HG02870 (cell line): ENCODE data around the gene DNM3.

Experiments used
- ATAC-seq: cut with Tn5 transposase; IDR thresholded peaks from one replicate; pipeline ENCODE4 v1.9.1; 2021; ENCODE audit warnings: mild to moderate bottlenecking, moderate library complexity; ENCODE audit not compliant: unreplicated experiment

DNM3 gene

DNA sequence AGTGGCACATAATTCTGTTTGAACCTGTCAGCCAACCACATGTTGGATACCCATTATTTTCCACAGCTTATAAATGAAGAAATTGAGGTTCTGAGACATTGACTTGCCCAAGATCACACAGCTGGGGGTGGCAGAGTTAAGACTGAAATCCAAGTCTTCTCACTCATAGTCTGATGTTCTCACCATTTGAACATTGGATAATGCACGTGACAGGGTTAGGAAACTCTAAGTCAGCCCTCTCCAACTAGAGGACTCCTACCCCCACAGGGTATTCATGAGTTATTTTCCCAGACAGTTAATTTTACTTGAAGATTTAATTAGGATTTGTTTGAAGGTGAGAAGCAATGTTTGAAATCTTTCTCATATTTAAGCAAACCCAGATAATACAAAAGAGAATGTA is 541.1 kb downstream of the DNM3 start:
- no peak for ATAC-seq

DNA sequence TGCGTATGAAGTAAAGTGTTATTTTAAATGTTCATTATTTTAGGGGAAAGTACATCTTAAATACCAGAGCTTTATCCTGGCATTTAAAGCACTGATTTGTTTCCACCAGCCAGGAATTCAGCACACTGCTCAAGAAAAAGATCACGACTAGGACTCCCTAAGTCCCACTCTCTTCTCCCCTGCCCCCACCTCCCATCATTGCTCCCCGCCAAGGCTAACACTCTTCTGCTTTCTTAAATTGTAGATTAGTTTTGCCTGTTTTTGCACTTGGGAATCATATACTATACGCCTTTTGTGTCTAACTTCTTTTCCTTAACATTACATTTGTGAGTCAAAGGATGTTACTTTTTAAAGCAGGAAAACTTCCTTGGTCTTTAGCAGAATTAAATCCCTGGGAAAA is 541.7 kb downstream of the DNM3 start:
- ATAC-seq: no peak

DNA sequence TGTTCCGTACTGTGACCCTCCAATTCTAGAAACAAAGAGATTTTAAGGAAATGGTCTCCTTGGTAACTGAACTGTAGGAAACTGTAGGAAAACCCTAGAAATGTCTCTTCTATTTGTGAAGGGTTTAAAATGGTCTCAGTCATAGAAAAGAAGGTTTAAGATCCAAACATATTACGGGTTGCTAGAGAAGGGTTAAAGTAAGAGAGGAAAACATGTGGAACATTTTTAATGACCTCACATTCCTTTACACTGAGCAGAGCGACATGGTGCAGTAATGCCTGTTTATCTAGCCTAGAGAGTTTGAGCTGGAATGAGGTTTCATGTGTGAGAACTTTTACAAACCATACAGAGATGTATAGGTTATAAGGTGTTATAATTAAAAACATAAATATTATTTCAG is 542.2 kb downstream of the DNM3 start:
- no peak for ATAC-seq

DNA sequence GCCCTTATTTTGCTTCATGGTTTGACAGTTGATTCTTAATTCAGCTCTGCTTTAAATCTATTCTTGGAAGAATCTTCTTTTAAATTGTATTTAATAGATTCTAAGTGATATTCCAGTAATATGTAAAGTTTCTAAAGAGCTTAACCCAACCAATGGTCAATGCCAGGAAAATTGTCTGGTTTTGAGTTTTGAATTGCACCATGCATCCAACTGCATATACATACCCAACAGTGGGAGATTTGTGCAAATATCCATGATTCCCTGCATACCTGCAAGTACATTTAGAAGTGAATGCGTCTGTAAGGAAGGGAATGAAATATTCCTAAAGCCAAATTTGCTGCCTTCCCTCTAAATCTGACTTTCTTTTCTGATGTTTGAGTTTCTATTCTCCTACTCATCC is 543.4 kb downstream of the DNM3 start:
- no peak for ATAC-seq

DNA sequence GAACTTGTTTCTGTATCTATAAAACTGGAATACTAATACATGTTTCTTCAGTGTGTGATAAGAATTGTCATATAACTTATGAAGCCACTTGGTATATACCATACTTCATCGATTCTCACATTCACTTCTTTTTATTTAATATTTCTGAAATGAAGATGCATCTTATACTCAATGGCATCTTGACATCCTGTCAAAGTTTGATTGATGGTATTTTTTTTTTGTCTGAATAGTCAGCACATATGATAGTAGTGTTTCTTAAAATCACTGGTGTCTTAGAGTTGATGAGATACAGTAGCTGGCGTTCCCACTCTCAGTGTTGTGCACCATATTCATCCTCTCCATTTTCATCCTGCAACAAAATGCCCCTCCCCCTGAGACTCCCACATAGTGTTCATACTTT is 544.7 kb downstream of the DNM3 start:
- ATAC-seq: no peak

DNA sequence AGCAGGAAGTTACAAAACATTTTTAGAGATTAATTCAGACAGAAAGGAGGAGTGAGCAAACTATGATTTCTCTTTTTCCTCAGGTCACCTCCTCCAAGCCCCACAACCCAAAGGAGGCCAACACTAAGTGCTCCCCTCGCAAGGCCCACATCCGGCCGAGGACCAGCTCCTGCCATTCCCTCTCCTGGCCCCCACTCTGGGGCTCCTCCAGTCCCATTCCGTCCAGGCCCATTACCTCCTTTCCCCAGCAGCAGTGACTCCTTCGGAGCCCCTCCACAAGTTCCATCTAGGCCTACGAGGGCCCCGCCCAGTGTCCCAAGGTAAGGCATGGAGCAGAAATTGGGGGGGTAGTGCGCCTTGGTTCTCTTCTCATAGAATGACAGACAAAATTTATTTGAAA is 547.2 kb downstream of the DNM3 start:
- ATAC-seq: no peak

DNA sequence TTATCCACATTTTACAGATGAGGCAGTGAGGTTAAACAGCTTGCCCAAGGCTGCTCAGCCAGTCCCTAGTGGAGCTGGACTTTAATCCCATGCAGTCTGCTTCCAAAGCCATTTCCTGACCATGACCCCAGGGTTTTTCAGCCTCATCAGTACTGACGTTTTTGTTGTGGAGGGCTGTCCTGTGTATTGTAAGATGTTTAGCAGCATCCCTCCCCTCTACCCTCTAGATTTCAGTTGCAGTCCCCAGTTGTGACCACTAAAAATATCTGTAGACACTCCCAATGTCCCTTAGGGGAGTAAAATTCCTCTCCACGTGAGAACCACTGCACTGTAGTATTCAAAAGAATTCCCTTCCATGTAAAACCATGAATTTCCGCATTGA is 549.0 kb downstream of the DNM3 start:
- ATAC-seq: no peak

DNA sequence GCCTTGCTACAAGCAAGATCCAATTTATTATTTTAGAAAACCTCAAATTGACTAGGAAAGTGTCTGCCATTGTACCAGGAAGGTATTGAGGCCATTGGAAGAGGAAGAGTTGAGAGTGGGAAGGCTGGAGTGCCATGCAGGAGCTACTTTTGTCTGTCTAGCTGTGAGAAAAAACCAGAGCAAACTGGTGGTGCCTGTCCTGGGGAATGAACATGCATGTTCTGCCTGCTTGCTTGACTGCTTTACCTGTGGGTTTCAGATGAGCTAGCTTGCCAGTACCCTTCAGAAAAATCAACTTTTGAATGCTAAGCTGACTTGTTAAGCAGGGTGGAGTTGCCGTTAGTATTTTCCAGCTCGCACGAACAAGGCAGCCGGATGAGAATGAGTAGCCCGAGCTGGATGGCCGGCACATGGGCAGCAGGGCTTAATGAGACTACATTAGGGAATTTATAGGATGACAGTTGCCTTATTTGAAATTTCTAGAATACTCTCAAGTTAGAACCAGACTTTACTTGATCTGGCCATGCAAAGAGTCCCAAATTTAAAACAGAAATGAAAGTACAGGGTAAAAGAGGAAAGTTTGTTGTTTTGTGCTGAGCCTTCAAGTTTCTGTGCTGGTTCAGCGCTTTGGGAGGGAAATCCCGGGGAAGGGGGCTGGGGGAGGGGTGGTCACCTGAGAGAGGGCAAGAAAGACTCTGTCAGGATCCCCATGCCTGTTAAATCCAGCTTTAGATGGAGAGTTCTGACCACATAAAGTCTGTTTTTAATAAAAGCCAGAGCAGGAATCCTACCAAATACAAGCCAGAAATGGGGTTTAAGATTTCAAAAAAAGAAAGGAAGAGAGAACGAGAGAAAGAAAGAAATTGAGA is 549.6 kb downstream of the DNM3 start:
- peak; percentile 73 for ATAC-seq

DNA sequence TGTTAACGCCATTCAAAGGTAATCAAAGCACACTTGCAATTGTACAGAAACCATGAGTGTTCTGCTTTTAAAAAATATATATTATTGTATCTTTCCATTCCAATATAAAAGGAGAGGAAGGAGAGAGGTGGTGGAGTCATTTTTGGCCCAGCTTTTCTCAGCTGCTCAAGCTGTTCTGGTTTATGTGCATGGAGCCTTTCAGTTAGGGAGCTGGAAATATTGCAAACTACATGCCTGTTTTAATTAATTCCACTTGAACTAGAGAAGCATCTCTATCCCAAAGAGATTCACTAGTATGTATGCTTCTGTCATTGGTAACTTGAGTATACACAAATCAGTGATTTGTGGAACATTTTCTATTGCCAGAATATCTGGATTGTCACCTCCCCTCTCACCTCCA is 550.7 kb downstream of the DNM3 start:
- ATAC-seq: no peak

DNA sequence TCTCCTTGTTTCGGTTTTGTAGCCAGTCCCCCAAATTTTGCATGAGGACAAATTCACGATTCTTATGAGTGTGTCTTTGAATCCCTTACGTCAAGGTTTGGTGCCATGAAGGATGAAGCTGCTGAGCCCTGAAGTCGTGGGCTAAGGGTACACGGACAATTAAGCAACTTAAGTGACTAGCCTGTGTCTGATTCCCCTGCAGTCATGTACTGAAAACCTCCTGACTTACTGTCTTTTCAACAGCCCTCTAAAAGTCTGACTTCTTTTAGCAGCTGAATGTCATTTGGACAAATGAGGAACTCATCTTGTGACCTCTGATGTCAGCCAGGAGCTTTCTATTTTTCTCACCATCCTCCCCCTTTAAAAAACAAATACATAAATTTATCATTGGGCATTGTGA is 552.1 kb downstream of the DNM3 start:
- no peak for ATAC-seq

DNA sequence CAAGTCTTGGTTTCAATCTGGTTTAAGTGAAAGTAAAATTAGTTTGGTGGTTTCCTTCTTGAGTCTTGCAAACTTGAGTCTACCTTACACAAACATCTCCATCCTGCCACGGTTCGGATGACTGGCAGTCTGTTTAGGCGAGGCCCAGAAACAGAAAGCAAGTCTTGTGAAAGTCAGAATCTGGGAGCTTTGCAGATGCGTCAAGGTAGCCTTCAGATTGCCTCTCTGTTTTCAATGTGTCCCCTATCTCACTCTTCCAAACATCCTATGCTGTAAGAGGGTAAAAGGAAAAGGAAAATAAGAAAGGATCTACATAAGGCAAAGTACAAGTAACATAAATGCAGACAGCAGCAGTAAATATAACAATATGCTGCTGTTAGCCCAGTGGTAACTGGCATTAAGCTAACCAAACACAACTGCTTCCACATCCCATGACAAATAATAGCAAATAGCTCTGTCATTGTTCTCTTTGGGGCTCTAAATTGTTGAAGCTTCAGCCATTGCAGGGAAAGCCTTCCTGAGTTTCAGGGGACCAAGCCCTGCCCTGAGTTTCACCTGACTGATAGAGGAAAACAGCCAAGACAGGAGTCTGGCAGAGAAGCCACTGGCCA is 552.9 kb downstream of the DNM3 start:
- ATAC-seq: peak; percentile 73

DNA sequence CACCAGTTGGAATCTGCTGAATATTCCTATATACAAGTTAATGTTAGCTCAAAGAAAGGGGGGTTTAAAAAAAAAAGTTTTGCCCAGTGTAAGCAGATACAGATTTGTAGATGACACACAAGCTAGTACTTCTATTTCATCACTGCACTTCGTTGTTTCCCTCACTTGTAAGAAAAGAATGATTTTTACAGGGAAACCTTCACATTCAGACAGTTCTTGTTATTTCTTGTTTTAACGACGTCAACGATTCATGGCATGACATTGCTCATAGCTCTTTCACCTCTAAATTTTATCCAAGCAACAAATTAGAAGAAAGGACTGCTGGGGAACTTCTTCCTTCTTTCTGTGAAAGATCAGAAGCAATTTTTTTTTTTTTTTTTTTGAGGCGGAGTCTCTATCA is 553.5 kb downstream of the DNM3 start:
- no peak for ATAC-seq

DNA sequence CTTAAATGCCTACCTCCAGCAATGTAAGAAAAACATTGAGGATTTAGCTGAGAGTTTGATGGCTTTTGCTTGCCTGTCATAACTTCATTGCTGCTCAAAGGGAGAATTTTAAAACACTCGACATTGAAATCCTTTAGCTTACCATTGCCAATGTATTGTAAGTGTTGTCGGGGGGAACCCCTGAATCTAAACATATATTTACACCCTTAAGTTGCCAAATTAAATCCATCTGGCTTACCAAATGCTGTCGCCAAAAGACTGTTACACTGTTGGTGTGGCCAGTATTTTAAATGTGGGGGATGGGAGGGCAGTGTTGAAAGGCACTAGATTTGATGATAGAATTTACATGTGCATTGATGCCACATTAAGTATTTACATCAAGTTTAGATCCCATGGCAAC is 554.3 kb downstream of the DNM3 start:
- ATAC-seq: no peak

DNA sequence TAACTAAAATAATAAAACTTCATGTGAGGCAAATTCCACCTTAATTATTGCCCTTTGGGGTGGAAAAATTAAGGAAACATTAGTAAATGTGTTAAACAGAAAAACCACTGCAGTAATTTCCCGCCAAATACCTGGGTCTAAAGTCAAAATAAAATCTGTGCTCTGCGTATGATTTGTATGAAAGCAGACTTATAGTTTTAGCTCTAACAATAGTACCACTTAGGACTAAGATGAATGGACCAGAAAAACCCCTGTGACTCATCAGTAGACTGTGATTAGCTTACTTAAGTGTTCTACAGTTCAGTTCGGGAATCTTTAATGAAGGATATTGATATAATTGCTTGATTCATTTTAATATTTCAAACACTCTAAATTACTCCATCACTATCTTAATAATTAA is 555.9 kb downstream of the DNM3 start:
- ATAC-seq: peak; percentile 47

DNA sequence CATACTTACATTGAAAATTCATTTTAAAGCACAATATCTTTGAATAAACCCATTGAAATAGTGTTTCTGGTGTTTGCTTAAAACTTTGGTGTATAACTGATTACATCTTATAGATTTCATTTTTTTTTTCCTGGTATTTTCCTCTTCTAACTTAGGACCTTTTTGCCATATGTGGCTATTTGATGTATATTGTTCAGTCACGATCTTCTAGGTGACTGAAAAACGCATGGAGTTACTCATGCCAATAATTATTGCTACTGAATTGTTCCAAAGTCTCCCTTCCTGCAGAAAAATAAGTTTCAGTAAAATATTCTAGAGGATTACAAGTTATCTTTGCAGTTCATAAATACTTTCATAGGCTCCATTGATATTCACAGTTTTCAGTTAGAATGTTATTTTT is 556.3 kb downstream of the DNM3 start:
- ATAC-seq: no peak

DNA sequence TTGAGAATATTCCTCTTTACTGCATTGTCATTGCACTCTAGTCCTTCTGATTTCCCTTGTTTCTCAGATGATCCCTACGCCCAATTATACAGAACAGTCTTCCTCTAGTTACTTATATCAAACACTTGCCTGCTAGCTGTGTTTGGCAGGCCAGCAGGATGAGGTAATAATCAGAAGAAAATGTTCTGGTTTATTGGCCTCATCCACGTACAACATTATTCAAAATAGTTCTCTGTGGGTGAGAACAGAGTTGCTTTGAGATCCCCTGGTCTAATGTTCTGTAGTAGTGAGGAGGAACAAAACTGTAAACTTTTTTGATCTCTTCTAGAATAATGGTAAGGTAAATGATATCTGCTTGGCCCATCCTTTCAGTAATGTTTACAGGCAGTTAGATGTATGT is 556.9 kb downstream of the DNM3 start:
- no peak for ATAC-seq

DNA sequence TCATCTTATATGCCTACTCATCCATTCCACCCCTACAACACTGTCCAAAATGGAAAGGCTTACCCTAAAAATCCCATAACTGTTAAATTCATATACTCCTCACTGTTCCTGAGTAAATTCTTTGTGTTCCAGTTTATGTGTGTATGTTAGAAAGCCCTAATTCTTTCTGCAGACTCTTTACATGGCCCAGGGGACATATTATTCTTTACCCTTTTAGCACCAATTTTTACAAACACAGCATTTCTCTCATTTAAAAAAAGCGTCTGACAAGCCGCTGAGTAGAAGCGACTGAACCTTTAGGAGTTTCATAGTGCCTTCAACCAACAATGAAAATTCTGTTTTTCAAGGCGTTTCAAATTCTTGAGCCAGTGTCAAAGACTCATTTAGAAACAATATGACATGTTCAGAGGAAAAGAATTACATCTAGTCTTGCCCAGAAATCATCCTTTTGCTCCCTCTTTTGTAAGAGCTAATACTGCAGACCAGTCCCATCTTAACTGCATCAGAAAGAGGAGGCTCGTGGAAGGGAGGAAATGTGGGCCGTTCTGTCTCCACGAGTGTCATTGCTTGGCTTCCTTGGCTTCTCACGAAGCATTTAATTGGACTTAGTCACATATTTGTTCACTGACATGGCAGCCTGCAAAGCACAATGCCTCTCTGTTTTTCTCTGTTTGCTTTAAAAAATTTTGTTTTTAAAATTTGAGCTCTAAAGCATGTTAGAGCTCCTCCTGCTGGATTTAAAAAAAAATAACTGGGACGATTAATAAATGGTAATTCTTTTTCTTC is 557.9 kb downstream of the DNM3 start:
- no peak for ATAC-seq

DNA sequence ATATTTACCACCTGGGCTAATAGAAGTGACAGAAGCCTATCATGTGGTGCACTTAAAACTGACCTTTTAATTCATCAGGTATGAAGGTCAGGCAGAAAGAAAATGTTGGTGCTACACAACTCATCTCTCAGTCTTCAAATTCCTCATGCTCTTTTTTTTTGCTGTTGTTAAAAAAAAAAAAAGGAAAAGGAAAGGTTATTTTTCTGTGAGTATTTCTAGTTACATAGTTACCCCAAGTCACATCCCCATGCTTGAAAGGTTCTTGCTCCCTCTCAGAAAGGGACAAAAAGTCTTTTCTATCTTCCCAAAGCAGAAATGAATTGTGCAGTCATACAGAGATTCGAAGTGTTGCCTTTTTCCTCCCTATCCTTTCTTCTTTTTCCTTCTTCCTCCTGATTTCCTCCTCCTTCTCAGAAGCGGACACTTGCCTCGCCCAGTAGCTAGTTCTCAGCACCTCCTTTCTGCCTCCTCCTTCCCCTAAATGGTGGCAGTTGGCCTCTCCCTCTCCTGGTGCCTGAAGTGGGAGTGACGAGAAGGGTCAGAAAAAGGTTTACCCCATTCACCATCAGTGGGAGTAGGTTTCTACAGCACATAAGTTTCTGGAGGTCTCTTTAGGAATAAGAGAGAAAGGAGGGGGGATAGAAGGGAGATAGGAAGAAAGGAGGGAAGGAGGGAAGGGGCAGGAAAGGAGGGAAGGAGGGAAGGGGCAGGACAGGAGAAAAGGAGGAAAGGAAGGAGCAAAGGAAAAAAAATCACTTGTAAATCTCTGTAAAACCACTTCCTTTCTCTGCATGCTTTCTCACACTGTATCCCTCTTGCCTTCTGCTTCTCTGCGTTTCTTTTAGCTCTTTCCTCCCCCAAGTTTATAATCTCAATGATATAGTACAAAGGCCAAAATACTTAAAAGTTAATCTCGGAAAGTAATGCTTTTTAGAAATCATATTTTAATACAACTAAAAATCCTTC is 558.7 kb downstream of the DNM3 start:
- no peak for ATAC-seq

DNA sequence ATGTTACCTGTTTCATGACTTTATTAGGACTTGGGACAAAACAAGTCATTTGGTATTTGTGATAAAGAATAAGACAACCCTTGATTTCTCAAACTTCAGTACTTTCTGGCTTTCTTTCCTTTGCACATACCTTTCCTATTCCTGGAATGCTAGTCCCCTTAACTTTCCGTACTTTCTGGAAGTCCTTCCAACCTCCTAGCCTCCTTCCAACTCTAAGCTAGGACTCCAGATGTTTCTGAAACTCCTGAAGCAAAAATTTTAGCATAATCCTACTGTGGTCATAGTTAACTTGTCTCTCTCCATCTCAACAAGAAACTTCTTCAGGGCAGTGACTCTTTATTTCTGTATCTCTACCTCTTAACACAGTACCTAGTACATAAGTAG is 559.4 kb downstream of the DNM3 start:
- ATAC-seq: no peak

DNA sequence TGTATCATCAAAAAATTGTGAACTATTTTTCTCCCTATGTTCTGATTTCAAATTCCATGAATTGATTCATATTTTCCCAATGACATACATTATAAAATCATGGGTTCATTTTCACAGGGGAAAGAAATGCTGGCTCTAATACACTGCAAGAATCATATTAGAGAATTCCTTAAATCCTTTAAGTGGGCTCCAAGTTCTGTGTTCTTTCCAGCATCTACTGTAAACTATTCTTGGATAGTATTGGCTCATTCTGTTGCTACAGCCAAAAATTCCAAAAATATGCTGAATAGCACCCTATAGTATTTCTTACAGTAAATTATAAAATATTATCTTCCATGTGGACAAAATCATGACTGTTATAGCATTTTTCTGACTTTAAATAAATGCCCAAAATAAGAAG is 560.2 kb downstream of the DNM3 start:
- no peak for ATAC-seq

DNA sequence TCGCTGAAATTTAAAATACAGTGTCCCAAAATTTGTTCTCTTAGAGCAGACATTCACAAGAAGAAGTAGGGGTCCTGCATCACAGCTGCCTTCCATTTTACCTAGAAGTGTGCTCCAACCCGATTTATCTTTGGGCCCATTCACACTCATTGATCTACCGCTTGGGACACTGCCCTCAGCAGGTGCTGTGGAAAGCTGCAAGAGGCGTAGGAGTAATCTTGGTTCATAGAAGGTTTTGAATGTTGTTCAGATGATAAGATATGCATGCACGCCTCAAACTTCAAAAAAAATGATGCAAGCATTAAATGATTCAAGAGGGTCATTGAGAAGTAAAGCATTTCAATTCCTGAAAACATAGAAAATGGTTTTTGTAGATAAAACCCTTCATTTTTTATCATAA is 560.6 kb downstream of the DNM3 start:
- no peak for ATAC-seq
